Heart right ventricle (tissue), 16 donors: ENCODE data around the gene WIPF2. TPM values are rescaled to one million over a fixed set of nuclear protein-coding genes. Genes with fewer than 3 reads are reported as not detected.

Experiments
- ATAC-seq, 8 donors: fragments of 200-7000 bp; cut with Tn5 transposase; one replicate each; pipeline ENCODE4 v1.9.1; 2020; ENCODE audit warnings: mild to moderate bottlenecking in 8 of 8, moderate library complexity in 8 of 8, moderate number of reproducible peaks in 1 of 8
- DNase-seq, 2 donors: peaks; one replicate each; pipeline ENCODE4 v3.0.0-alpha.2; 2020
- H3K27ac ChIP-seq, 10 donors: fragments of 200-600 bp; sonication (generic) in 2 of 10; one replicate each; pipeline versions ENCODE4 v1.5.0 to v1.8.0; 2020 to 2022; ENCODE audit warnings: mild to moderate bottlenecking in 3 of 10
- H3K27me3 ChIP-seq, 7 donors: fragments of 200-600 bp; one replicate each; pipeline ENCODE4 v1.8.0; 2021 to 2022; ENCODE audit warnings: mild to moderate bottlenecking in 2 of 7
- H3K36me3 ChIP-seq, 9 donors: fragments of 200-600 bp; sonication (generic) in 1 of 9; one replicate each; pipeline versions ENCODE4 v1.5.0 to v1.8.0; 2020 to 2022; ENCODE audit warnings: mild to moderate bottlenecking in 2 of 9
- H3K4me1 ChIP-seq, 9 donors: fragments of 200-600 bp; sonication (generic) in 1 of 9; one replicate each; pipeline versions ENCODE4 v1.5.0 to v1.8.0; 2020 to 2022; ENCODE audit warnings: mild to moderate bottlenecking in 4 of 9
- H3K4me3 ChIP-seq, 10 donors: fragments of 200-600 bp; sonication (generic) in 2 of 10; one replicate each; pipeline versions ENCODE4 v1.5.0 to v1.8.0; 2020 to 2022; ENCODE audit warnings: mild to moderate bottlenecking in 7 of 10, moderate library complexity in 2 of 10
- H3K9me3 ChIP-seq, 11 donors: fragments of 200-600 bp in 10 of 11; sonication (generic) in 2 of 11; one replicate each; pipeline versions ENCODE4 v1.5.0 to v1.8.0; 2013 to 2022; ENCODE audit warnings: mild to moderate bottlenecking in 2 of 11, control low read depth in 1 of 11, moderate library complexity in 1 of 11
- WGBS, 2 donors: extraction: QIAGEN DNeasy Blood & Tissue Kit; methylation state at CpG; one replicate each; pipeline ENCODE4 v1.1.7; 2013; ENCODE audit warnings: inconsistent platforms in 1 of 2; 5-methylcytosine and 5-hydroxymethylcytosine counted together
- intact Hi-C, 10 donors: fragments of 100-400 bp; cut with DNase I; formaldehyde crosslinking; loops; one replicate each; pipeline versions ENCODE4 v1.11.1 to v1.14.2; 2022
- polyA plus RNA-seq, 2 donors: library from polyadenylated mRNA; stranded (reverse); fragments of 200-250 nt; gene quantifications; one replicate each; pipeline ENCODE4 v1.2.3, GENCODE V29; 2013
- total RNA-seq, 10 donors: library from RNA; stranded (reverse); fragmentation: NEBNext Ultra II Directional in 3 of 10; extraction: Animal tissue kit (Norgen Biotek cat#: 25700) in 3 of 10; gene quantifications; one replicate each; pipeline versions ENCODE4 v1.2.1 to v1.2.4, GENCODE V29; 2021 to 2023
- TF ChIP-seq, protein P1 (sequence below), 9 donors: fragments of 200-600 bp; sonication (generic) in 2 of 9; IDR thresholded peaks; one replicate each; pipeline versions ENCODE4 v1.5.0 to v1.8.0; 2021 to 2022; ENCODE audit warnings: antibody characterized with exemption in 9 of 9, mild to moderate bottlenecking in 5 of 9, moderate library complexity in 1 of 9
- donor health status: Arrhythmogenic right ventricular cardiomyopathy.
- donor health status: ischemic (EF 13 %, LVEDD 7.1; RV severe dilation, severe dysfunction).
- donor health status: healthy with polysubstance abuse.
- donor health status: DM: no; HTN: yes; CAD: no.
- donor health status: DM: no; HTN: no; CAD: no.
- donor health status: ischemic (EF 25% LVEDD 6.9; RV normal size, moderate dysfunction).
- donor health status: ischemic (EF 25% LVEDD 5.7; RV mildly dilated, moderate dysfunction).
- donor health status: healthy.
- donor health status: DM: yes; HTN: yes; CAD: no.
- donor health status: Ischemic cardiomyopathy.
- donor health status: ischemic (EF 35%, LVEDD 5.7; RV mildly dilated, moderate dysfunction).
- donor health status: nonischemic (EF 11% LVEDD 7.7; RV severe dilation, severe dysfunction).
- donor health status: DM: yes; HTN: yes; CAD: no.
- donor health status: PGD.
- donor health status: ischemic (EF 29% LVEDD 5.4; RV normal size, mild dysfunction).
- donor health status: nonischemic (EF 23%, LVEDD 6.1; RV moderate dilation, normal function).

WIPF2 gene
- total and polyA plus RNA-seq, 12 donors = 5.1 to 16.0 (median 12.5) TPM

DNA sequence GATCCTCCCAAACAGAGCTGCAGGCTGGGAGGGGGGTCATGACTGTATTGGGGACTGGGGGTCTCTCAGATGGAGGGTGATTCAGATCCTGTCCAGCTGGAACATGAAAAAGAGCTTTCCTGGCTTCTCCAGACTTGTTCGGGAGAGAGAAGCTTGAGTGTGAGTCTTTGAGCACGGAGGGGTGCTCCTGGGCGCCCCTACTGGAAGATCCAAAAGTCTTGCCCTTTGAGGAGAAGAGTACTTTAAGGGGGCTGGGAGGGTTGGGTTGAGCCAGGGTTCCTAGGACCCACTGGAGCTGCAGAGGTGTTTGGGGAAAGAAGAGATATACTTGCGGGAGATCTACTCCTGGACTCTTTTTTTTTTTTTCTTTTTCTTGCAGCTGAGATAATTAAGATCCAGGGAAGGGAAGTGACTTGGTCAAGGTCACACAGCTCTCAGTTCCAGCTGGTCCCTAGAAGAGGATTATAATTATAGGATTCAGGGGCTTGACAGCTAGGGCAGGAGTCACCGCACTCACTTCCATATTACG lies 98.3 kb downstream of the WIPF2 start:
- Histone ChIP-seq H3K4me1 (peaks cover 48 to 96% (median 90%) of the 10 kb centered on the region in 9 donors), H3K36me3 (no peaks in the 10 kb centered on the region), H3K9me3 (no peaks in the 10 kb centered on the region), H3K4me3 (peak overlapping the region; percentile 7 to 100 (median 94)), H3K27me3 (no peaks in the 10 kb centered on the region), H3K27ac (peak overlapping the region; percentile 66 to 98 (median 96))
- ATAC-seq = peak in 6 of 8 donors; percentile 13 to 51 (median 27)
- 4 to 7% methylated on average over 6 of the region's 6 CpGs for WGBS, 2 donors
- TF ChIP-seq, protein P1, sequence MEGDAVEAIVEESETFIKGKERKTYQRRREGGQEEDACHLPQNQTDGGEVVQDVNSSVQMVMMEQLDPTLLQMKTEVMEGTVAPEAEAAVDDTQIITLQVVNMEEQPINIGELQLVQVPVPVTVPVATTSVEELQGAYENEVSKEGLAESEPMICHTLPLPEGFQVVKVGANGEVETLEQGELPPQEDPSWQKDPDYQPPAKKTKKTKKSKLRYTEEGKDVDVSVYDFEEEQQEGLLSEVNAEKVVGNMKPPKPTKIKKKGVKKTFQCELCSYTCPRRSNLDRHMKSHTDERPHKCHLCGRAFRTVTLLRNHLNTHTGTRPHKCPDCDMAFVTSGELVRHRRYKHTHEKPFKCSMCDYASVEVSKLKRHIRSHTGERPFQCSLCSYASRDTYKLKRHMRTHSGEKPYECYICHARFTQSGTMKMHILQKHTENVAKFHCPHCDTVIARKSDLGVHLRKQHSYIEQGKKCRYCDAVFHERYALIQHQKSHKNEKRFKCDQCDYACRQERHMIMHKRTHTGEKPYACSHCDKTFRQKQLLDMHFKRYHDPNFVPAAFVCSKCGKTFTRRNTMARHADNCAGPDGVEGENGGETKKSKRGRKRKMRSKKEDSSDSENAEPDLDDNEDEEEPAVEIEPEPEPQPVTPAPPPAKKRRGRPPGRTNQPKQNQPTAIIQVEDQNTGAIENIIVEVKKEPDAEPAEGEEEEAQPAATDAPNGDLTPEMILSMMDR (IDR thresholded peaks at IDR 0.05) = peak; percentile 47 to 72 (median 59)
- intact Hi-C loops = loop anchor here in 1 of 10 donors (2.0 kb wide), 1 partner anchor 25 kb away; no protein-coding TSS in a partner anchor
- DNase-seq = peak in 1 of 2 donors; percentile 65

DNA sequence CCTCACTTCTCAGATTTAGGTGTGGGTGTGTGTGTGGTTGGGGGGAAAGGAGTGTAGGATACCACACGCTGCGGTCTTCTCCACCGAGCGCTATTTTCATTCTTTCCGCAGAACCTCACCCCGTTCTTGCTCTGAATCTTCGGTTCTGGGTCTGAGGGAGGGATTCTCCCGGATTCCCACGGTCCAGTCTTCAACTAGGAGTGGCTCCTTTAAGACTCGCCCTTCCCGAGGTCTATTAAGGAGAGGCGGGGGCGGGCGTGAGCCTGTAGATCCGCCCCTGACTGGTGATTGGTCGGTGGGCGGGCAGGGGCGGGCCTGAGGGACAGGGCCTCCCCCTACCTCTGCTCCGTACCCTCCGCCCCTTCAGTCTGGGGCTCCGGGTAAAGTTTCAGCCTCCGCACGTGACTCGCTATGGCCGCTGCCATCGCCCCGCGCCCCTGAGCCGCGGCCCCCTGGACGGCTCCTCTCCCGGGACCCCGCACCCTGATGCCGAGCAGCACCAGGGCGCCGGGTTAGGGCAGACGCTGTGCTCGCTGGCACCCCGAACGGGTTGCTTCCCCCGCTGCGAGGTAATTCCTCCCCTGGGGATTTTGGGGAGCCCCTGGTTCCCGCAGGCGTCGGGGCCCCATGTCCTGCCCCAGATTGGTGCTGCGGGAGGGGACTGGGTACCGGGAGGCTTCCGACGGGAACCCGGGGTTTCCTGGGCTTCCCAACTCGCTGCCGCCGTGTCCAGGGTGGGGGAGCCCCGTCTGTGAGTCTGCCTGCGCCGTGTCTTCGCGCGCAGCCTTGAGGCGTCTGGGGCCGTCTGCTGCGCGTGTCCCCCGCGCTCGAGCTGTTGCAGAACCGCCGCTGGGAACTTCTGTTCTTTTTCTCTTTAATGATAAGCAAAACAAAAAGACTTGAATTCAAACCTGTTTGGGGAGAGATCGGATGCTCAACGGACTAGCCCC lies 99.1 kb downstream of the WIPF2 start:
- 0% methylated on average over 67 to 70 of the region's 70 CpGs for whole genome bisulfite sequencing, 2 donors
- peaks cover 47 to 96% (median 88%) of the 10 kb centered on the region in 9 donors for H3K4me1 ChIP-seq
- intact Hi-C loops = loop anchor here in 3 of 10 donors (2.0 kb wide), 3 partner anchors 23 to 29 kb away; no protein-coding TSS in a partner anchor
- peak overlapping the region; percentile 83 to 98 (median 96) for H3K27ac ChIP-seq
- TF ChIP-seq, protein P1 (IDR thresholded peaks at IDR 0.05) = peak in 1 of 9 donors; percentile 11
- DNase-seq (peak; percentile 94 to 96), ATAC-seq (peak; percentile 86 to 93 (median 91))
- peak overlapping the region; percentile 75 to 100 (median 94) for H3K4me3 ChIP-seq
- no peaks in the 10 kb centered on the region for H3K9me3 ChIP-seq
- no peaks in the 10 kb centered on the region for H3K27me3 ChIP-seq
- H3K36me3 ChIP-seq = no peaks in the 10 kb centered on the region

DNA sequence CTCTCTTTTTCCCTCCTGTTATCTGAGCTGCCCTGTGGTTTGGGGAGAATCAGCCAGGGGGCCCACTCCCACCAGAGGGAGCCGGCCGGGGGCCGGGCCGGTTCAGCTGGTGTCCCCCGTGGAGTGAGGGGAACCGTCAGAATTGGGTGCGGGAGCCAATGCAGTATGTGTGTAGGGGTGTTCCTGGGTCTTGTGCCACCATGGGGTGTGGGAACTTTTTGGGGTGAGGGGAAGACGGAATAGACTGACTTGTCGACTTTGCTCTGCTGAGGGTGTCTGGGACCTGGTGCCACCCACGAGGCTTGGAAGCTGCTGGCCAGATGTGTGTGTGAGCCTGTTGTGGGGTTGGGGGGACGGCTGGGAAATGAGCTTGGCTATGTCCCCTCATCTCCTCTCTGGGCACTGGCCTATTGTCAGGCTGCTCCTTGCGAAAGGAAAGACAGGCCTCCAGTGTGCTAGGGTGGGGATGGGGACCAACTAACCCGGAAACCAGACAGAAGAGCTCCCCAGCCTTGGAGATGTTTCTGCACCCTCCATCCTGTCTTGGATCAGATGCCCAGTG lies 99.8 kb downstream of the WIPF2 start:
- TF ChIP-seq, protein P1 (IDR thresholded peaks at IDR 0.05) = peak in 3 of 9 donors; percentile 22 to 32 (median 30)
- no peaks in the 10 kb centered on the region for H3K27me3 ChIP-seq
- DNase-seq (peak in 1 of 2 donors; percentile 20), ATAC-seq (no peak)
- H3K36me3 ChIP-seq = no peaks in the 10 kb centered on the region
- peak overlapping the region; percentile 83 to 98 (median 96) for H3K27ac ChIP-seq
- WGBS, 2 donors = 4 to 5% methylated on average over 13 of the region's 13 CpGs
- H3K4me1 ChIP-seq = peaks cover 51 to 96% (median 88%) of the 10 kb centered on the region in 9 donors
- intact Hi-C loops = loop anchor here in 2 of 10 donors (2.0 kb wide), 2 partner anchors 22 to 28 kb away; no protein-coding TSS in a partner anchor
- H3K9me3 ChIP-seq = no peaks in the 10 kb centered on the region
- peak overlapping the region; percentile 75 to 100 (median 94) for H3K4me3 ChIP-seq
